GM23338 (cell line): ENCODE measurements around the gene CALCOCO1.

Source experiments
- CREB1 ChIP-seq: fragments of 250-450 bp; sonication (Bioruptor Pico); IDR thresholded peaks from 2 replicates; pipeline ENCODE4 v1.5.0; 2020; ENCODE audit warnings: low read depth, mild to moderate bottlenecking, moderate library complexity
- EZH2 ChIP-seq: fragments of 200-600 bp; sonication (generic); IDR thresholded peaks from one replicate; pipeline ENCODE4 v1.8.0; 2017; ENCODE audit warnings: antibody characterized with exemption, mild to moderate bottlenecking, low read depth; ENCODE audit not compliant: unreplicated experiment
- STAT1 ChIP-seq: IDR thresholded peaks from one replicate; pipeline ENCODE4 v1.6.1; 2016; ENCODE audit warnings: antibody characterized with exemption; ENCODE audit not compliant: unreplicated experiment
- TF ChIP-seq, protein P1 (sequence below), 2 experiments: fragments of 200-600 bp in 1 of 2; sonication (generic) in 1 of 2; conservative IDR thresholded peaks; 2 replicates each; pipeline versions ENCODE4 v1.5.1 to v1.6.1; 2016 to 2017; ENCODE audit warnings: antibody characterized with exemption in 2 of 2, low read depth in 2 of 2, mild to moderate bottlenecking in 2 of 2, moderate library complexity in 1 of 2
- TF ChIP-seq, protein P2 (sequence below): IDR thresholded peaks from 2 replicates; pipeline ENCODE4 v1.6.1; 2016; ENCODE audit warnings: antibody characterized with exemption

GRCh38 chr12:53757101-53757770 lies 30.0 kb upstream of the CALCOCO1 start:
- no peak for TF ChIP-seq EZH2
- TF ChIP-seq, protein P1, sequence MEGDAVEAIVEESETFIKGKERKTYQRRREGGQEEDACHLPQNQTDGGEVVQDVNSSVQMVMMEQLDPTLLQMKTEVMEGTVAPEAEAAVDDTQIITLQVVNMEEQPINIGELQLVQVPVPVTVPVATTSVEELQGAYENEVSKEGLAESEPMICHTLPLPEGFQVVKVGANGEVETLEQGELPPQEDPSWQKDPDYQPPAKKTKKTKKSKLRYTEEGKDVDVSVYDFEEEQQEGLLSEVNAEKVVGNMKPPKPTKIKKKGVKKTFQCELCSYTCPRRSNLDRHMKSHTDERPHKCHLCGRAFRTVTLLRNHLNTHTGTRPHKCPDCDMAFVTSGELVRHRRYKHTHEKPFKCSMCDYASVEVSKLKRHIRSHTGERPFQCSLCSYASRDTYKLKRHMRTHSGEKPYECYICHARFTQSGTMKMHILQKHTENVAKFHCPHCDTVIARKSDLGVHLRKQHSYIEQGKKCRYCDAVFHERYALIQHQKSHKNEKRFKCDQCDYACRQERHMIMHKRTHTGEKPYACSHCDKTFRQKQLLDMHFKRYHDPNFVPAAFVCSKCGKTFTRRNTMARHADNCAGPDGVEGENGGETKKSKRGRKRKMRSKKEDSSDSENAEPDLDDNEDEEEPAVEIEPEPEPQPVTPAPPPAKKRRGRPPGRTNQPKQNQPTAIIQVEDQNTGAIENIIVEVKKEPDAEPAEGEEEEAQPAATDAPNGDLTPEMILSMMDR (conservative IDR thresholded peaks at IDR 0.05; ENCODE audit: low read depth in 2 of 2), result peak; percentile 82 to 86
- TF ChIP-seq, protein P2, sequence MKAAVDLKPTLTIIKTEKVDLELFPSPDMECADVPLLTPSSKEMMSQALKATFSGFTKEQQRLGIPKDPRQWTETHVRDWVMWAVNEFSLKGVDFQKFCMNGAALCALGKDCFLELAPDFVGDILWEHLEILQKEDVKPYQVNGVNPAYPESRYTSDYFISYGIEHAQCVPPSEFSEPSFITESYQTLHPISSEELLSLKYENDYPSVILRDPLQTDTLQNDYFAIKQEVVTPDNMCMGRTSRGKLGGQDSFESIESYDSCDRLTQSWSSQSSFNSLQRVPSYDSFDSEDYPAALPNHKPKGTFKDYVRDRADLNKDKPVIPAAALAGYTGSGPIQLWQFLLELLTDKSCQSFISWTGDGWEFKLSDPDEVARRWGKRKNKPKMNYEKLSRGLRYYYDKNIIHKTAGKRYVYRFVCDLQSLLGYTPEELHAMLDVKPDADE, result no peak
- no peak for TF ChIP-seq STAT1
- TF ChIP-seq CREB1 (CRISPR knock-in tag), result no peak
